B cell (primary cell): ENCODE data around the gene PCDH15. TPM values are rescaled to one million over a fixed set of nuclear protein-coding genes. Genes with fewer than 3 reads are reported as not detected.

Experiments
- ATAC-seq: fragments of 200-7000 bp; cut with Tn5 transposase; one replicate; pipeline ENCODE4 v1.10.0; 2021; ENCODE audit warnings: low read depth, mild to moderate bottlenecking, moderate number of reproducible peaks, moderate library complexity
- CTCF ChIA-PET: fragments of 350-600 bp; sonication (Branson Sonifier 250); formaldehyde crosslinking; loops from one replicate; lab custom pipeline; 2021; ENCODE audit warnings: antibody characterized with exemption, inconsistent platforms; lab: Charles Lee
- POLR2A ChIA-PET: fragments of 350-600 bp; sonication (Branson Sonifier 250); formaldehyde crosslinking; loops from one replicate; lab custom pipeline; 2021; ENCODE audit warnings: antibody characterized with exemption; lab: Charles Lee
- DNase-seq: peaks from one replicate; pipeline ENCODE4 v3.0.0; 2013
- H2AFZ ChIP-seq: 2 replicates; pipeline ENCODE4 v1.6.1; 2012; ENCODE audit warnings: mild to moderate bottlenecking, low read depth, low read length; ENCODE audit not compliant: insufficient read depth, poor library complexity, severe bottlenecking
- H3K27ac ChIP-seq, 2 donors: 1 replicate in 1 of 2; 2 replicates in 1 of 2; pipeline ENCODE4 v1.5.1; 2012 to 2013; ENCODE audit warnings: low read length in 2 of 2, mild to moderate bottlenecking in 2 of 2, moderate library complexity in 1 of 2
- H3K27me3 ChIP-seq, 4 experiments: fragments of 200-600 bp in 1 of 4; sonication (generic) in 1 of 4; replicated peaks in 1 of 4; 1 replicate in 2 of 4; 2 replicates in 2 of 4; pipeline versions ENCODE4 v1.6.1 to v1.7.0; 2013 to 2016; ENCODE audit warnings: low read length in 3 of 4, mild to moderate bottlenecking in 2 of 4, mixed read lengths in 1 of 4, moderate library complexity in 1 of 4; ENCODE audit not compliant: insufficient read depth in 4 of 4, control insufficient read depth in 3 of 4; ENCODE audit errors: control extremely low read depth in 1 of 4
- H3K36me3 ChIP-seq, 2 experiments: replicated peaks in 1 of 2; 1 replicate in 1 of 2; 2 replicates in 1 of 2; pipeline versions ENCODE4 v1.6.1 to v1.7.1; 2013; ENCODE audit warnings: low read length in 1 of 2; ENCODE audit not compliant: insufficient read depth in 2 of 2, control insufficient read depth in 1 of 2; ENCODE audit errors: control extremely low read depth in 1 of 2, extremely low read depth in 1 of 2
- H3K4me1 ChIP-seq, 2 donors: fragments of 200-600 bp in 1 of 2; sonication (generic) in 1 of 2; 1 replicate in 1 of 2; 2 replicates in 1 of 2; pipeline versions ENCODE4 v1.5.1 to v1.6.1; 2013 to 2017; ENCODE audit warnings: low read length in 2 of 2; ENCODE audit not compliant: control insufficient read depth in 2 of 2, insufficient read depth in 2 of 2
- H3K4me2 ChIP-seq: replicated peaks from 2 replicates; pipeline ENCODE3; 2012; ENCODE audit warnings: mild to moderate bottlenecking, low read depth, low read length; ENCODE audit not compliant: poor library complexity, severe bottlenecking
- H3K4me3 ChIP-seq, 5 experiments: fragments of 200-600 bp in 1 of 5; sonication (generic) in 1 of 5; 1 replicate in 3 of 5; 2 replicates in 2 of 5; pipeline versions ENCODE4 v1.5.1 to v1.7.0; 2011 to 2016; ENCODE audit warnings: low read length in 4 of 5, mild to moderate bottlenecking in 4 of 5, low read depth in 2 of 5, control low read depth in 1 of 5, moderate library complexity in 1 of 5; ENCODE audit not compliant: insufficient read depth in 1 of 5; ENCODE audit errors: control extremely low read depth in 1 of 5, extremely low read depth in 1 of 5
- H3K79me2 ChIP-seq: fragments of 200-600 bp; sonication (generic); one replicate; pipeline ENCODE4 v1.6.0; 2016; ENCODE audit warnings: low read length; ENCODE audit not compliant: control insufficient read depth, insufficient read depth
- H3K9ac ChIP-seq: fragments of 200-600 bp; sonication (generic); 2 replicates; pipeline ENCODE4 v1.6.1; 2017; ENCODE audit warnings: mild to moderate bottlenecking, low read length, moderate library complexity
- H3K9me3 ChIP-seq, 3 donors: one replicate each; pipeline versions ENCODE4 v1.6.1 to v1.7.1; 2013; ENCODE audit warnings: low read length in 2 of 3; ENCODE audit not compliant: control insufficient read depth in 2 of 3, insufficient read depth in 1 of 3; ENCODE audit errors: control extremely low read depth in 1 of 3
- H4K20me1 ChIP-seq: 2 replicates; pipeline ENCODE4 v1.6.0; 2012; ENCODE audit warnings: mild to moderate bottlenecking, low read length; ENCODE audit not compliant: insufficient read depth, control insufficient read depth, poor library complexity, severe bottlenecking
- H3K27ac Mint-ChIP-seq: one replicate; pipeline ENCODE4 v1.8.0; 2021; ENCODE audit warnings: mixed read lengths
- H3K27me3 Mint-ChIP-seq: one replicate; pipeline ENCODE4 v1.8.0; 2021; ENCODE audit warnings: mixed read lengths
- H3K4me1 Mint-ChIP-seq: one replicate; pipeline ENCODE4 v1.8.0; 2021; ENCODE audit warnings: mixed read lengths
- H3K4me3 Mint-ChIP-seq: one replicate; pipeline ENCODE4 v1.8.0; 2021; ENCODE audit warnings: mixed read lengths
- H3K9me3 Mint-ChIP-seq: one replicate; pipeline ENCODE4 v1.8.0; 2022; ENCODE audit warnings: mixed read lengths; ENCODE audit not compliant: insufficient read depth
- CTCF ChIP-seq: fragments of 200-600 bp; IDR thresholded peaks from one replicate; pipeline ENCODE4 v1.8.0; 2022; ENCODE audit warnings: antibody characterized with exemption, mild to moderate bottlenecking
- EZH2 ChIP-seq: IDR thresholded peaks from 2 replicates; pipeline ENCODE4 v1.6.1; 2012; ENCODE audit warnings: borderline replicate concordance, low read depth, mild to moderate bottlenecking, moderate library complexity, low read length; ENCODE audit not compliant: insufficient read depth, poor library complexity, severe bottlenecking
- WGBS: methylation state at CpG from one replicate; pipeline ENCODE4 v1.1.5; 2013; ENCODE audit warnings: missing lambda C conversion rate; ENCODE audit not compliant: insufficient coverage; 5-methylcytosine and 5-hydroxymethylcytosine counted together
- intact Hi-C: fragments of 100-400 bp; cut with micrococcal nuclease; formaldehyde crosslinking; loops from one replicate; pipeline ENCODE4 v1.10.0; 2022
- polyA plus RNA-seq: library from polyadenylated mRNA; depleted of rRNA; stranded (reverse); fragments of >200 nt; gene quantifications from 2 replicates; pipeline ENCODE4 v1.2.3, GENCODE V29; 2012
- total RNA-seq, 2 donors: library from RNA; stranded (reverse); fragments of 120-200 nt in 1 of 2; gene quantifications; 1 replicate in 1 of 2; 2 replicates in 1 of 2; pipeline versions ENCODE4 v1.2.3 to v1.2.4, GENCODE V29; 2013 to 2022

The PCDH15 gene
- total and polyA plus RNA-seq, 2 donors (not counting 1 experiment from before 2014, with no cell fraction given) = not detected

DNA sequence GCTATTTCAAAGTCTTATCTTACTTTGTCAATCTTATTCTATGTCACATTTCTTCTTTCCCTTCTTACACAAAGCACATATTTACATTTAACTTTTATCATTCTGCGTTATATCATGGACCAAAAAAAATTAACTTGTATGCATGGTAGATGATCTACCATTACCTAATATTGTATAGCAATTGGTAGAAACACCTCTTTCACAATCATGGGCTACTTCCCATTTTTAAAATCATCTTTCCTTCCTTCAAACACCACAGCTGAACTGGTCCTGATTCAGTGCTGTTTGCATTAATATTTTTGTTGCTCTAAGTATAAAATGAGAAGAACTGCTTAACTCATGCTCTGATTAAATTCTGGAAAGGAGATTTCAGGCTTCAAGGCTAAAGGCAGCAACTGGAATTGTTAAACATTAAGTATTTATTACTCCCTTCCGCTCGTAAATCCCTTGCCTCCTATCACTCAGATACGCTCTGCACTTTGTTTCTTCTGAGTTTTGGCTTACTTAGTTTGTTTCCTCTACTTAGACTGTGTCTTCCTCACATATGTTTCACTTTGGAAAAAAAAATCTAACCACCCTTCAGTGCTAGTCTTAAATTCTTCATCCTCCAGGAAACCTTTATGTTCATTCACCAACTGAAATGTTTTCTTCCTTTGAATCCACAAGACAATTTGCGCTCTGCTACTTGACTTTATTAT lies 901.4 kb downstream of the PCDH15 start:
- H3K4me2 ChIP-seq = no peak overlapping the region
- no peak overlapping the region for H3K27ac ChIP-seq
- ChIA-PET POLR2A (no interaction called here), CTCF (no interaction called here)
- TF ChIP-seq EZH2 (no peak), CTCF (no peak)
- no peaks in the 10 kb centered on the region for H3K36me3 ChIP-seq
- 70% methylated on average over 2 of the region's 5 CpGs for WGBS
- no peaks in the 10 kb centered on the region for H3K4me1 ChIP-seq
- ATAC-seq = no peak
- H3K9ac ChIP-seq = no peak overlapping the region
- H3K27me3 Mint-ChIP-seq = no peaks in the 10 kb centered on the region
- no peaks in the 10 kb centered on the region for H3K4me1 Mint-ChIP-seq
- no peak overlapping the region for H3K4me3 ChIP-seq
- no peaks in the 10 kb centered on the region for H3K9me3 ChIP-seq
- peaks cover 2% of the 10 kb centered on the region for H3K9me3 Mint-ChIP-seq
- H3K27me3 ChIP-seq = no peaks in the 10 kb centered on the region
- H3K79me2 ChIP-seq = no peaks in the 10 kb centered on the region
- no peak overlapping the region for H2AFZ ChIP-seq
- H4K20me1 ChIP-seq = no peaks in the 10 kb centered on the region
- H3K27ac Mint-ChIP-seq = no peak overlapping the region
- intact Hi-C loops = no loop called here
- no peak for DNase-seq
- H3K4me3 Mint-ChIP-seq = no peak overlapping the region

GRCh38 chr10:53898532-53898931 lies 902.5 kb downstream of the PCDH15 start:
- ChIA-PET CTCF (no interaction called here), POLR2A (no interaction called here)
- DNase-seq (no peak), ATAC-seq (no peak)
- no peak overlapping the region for H2AFZ ChIP-seq
- no peaks in the 10 kb centered on the region for H4K20me1 ChIP-seq
- H3K79me2 ChIP-seq = no peaks in the 10 kb centered on the region
- H3K4me2 ChIP-seq = no peak overlapping the region
- no peak overlapping the region for H3K27ac ChIP-seq
- H3K27me3 ChIP-seq = no peaks in the 10 kb centered on the region
- no peaks in the 10 kb centered on the region for H3K36me3 ChIP-seq
- no peak overlapping the region for H3K4me3 ChIP-seq
- H3K9me3 ChIP-seq = no peaks in the 10 kb centered on the region
- no peak overlapping the region for H3K4me3 Mint-ChIP-seq
- H3K4me1 ChIP-seq = no peaks in the 10 kb centered on the region
- H3K27me3 Mint-ChIP-seq = no peaks in the 10 kb centered on the region
- no peak overlapping the region for H3K27ac Mint-ChIP-seq
- no peak overlapping the region for H3K9ac ChIP-seq
- intact Hi-C loops = no loop called here
- peaks cover 2% of the 10 kb centered on the region for H3K9me3 Mint-ChIP-seq
- no peaks in the 10 kb centered on the region for H3K4me1 Mint-ChIP-seq
- no peak for TF ChIP-seq EZH2
- no peak for TF ChIP-seq CTCF
- WGBS = 63% methylated on average over 1 of the region's 1 CpG
